Measurements from ENCODE around the gene PSMD11. TPM values are rescaled to one million over a fixed set of nuclear protein-coding genes. Genes with fewer than 3 reads are reported as not detected.

The PSMD11 gene
- total and polyA plus RNA-seq, 2 donors (not counting 3 experiments of a cell fraction or from before 2014, with no cell fraction given) = 59.4 to 153 TPM

DNA sequence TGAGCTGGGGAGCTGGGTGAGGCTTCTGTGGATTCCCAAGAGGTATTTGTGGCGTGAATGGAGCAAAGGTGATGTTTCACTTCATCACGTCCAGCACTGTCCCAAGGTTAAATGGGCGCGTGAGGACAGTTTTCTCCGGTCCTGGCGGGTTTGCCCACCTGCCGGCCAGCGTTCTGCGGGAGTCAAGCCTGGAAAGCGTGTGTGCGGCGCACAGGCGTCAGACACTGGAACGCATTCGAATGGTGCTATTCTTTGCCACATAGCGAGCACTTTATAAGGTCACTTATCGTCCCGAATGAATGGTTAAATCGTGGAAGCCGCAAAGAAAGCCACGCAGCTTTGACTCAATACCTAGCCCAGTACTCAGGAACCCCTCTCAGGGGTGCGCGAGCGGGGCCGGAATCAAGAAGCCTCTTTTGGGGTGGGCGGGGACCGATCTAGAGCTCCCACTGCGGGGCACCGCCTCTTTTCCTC lies 446 bp upstream of the PSMD11 start:
- peaks cover 10 to 11% of the 10 kb centered on the region in 2 experiments for H3K27me3 ChIP-seq (ENCODE audit: control insufficient read depth in 2 of 2, insufficient read depth in 2 of 2, low read length in 2 of 2)
- BruUV-seq (replicated peaks) = no TSS peak
- intact Hi-C loops (cut with micrococcal nuclease) (no loop called here), dilution Hi-C loops (cut with MboI; ENCODE audit: extremely low pct_ligation_motif_present, low sequenced_read_pairs) (no loop called here)
- H2AFZ ChIP-seq (ENCODE audit: low read depth, low read length) = peak overlapping the region; percentile 96
- no peaks in the 10 kb centered on the region for H3K9me3 ChIP-seq (replicated peaks; ENCODE audit: control insufficient read depth, insufficient read depth, low read length)
- TF ChIP-seq MAX (IDR thresholded peaks at IDR 0.05; ENCODE audit: insufficient read depth, insufficient read length) (no peak), POLR2A (IDR thresholded peaks at IDR 0.05; ENCODE audit: low read depth, low read length) (no peak), POLR2AphosphoS5 (IDR thresholded peaks at IDR 0.05; ENCODE audit: insufficient read depth, low read depth, low read length) (no peak), CTCF (IDR thresholded peaks at IDR 0.05; ENCODE audit: extremely low read depth in 1 of 2, insufficient read depth in 1 of 2, low read depth in 1 of 2, low read length in 2 of 2) (no peak), FOS (IDR thresholded peaks at IDR 0.05; ENCODE audit: borderline replicate concordance, insufficient read depth, low read length) (no peak), GATA2 (IDR thresholded peaks at IDR 0.05; ENCODE audit: insufficient read depth, insufficient read length, low read depth, low read length) (no peak), EZH2 (IDR thresholded peaks at IDR 0.05; ENCODE audit: borderline replicate concordance, low read depth, low read length, severe bottlenecking) (no peak), MYC (IDR thresholded peaks at IDR 0.05; ENCODE audit: low read depth, low read length) (no peak), JUN (IDR thresholded peaks at IDR 0.05; ENCODE audit: borderline replicate concordance, insufficient read depth, insufficient read length, low read depth) (no peak)
- H3K4me2 ChIP-seq (ENCODE audit: insufficient read depth, low read length) = peak overlapping the region; percentile 82
- ChIA-PET POLR2A (interaction anchor here (0.6 to 0.9 kb wide), 2 partner anchors 43 to 158 kb away, joined by 3 read pairs; partner anchors contain the start of gene CDK5R1), CTCF (interaction anchor here (0.7 to 4.5 kb wide), 23 partner anchors 9 to 434 kb away, joined by 3 to 28 read pairs (median 5); partner anchors contain the start of gene CDK5R1)
- peaks cover 42% of the 10 kb centered on the region for H3K79me2 ChIP-seq (ENCODE audit: control insufficient read depth, insufficient read depth, low read length)
- no peak for FAIRE-seq
- H3K27ac ChIP-seq (ENCODE audit: insufficient read depth, low read depth, low read length) = no peak overlapping the region
- H3K36me3 ChIP-seq (ENCODE audit: control insufficient read depth in 2 of 2, extremely low read depth in 1 of 2, insufficient read depth in 2 of 2, low read length in 2 of 2) = peaks cover 0 to 8% of the 10 kb centered on the region in 2 experiments
- H4K20me1 ChIP-seq (replicated peaks; ENCODE audit: control insufficient read depth, extremely low read depth, insufficient read depth, low read length) = no peaks in the 10 kb centered on the region
- peak overlapping the region; percentile 20 for H3K9ac ChIP-seq (replicated peaks; ENCODE audit: extremely low read depth, insufficient read depth, low read length)
- DNase-seq (ENCODE audit: low read depth, low spot score) = no peak
- peak overlapping the region; percentile 53 to 66 (median 57) for H3K4me3 ChIP-seq (replicated peaks in 1 of 3; ENCODE audit: insufficient read depth in 1 of 3, low read depth in 1 of 3, low read length in 3 of 3)
- no peaks in the 10 kb centered on the region for H3K9me1 ChIP-seq (replicated peaks; ENCODE audit: control insufficient read depth, extremely low read depth, insufficient read depth, low read length)
- peaks cover 18% of the 10 kb centered on the region for H3K4me1 ChIP-seq (ENCODE audit: control insufficient read depth, extremely low read depth, insufficient read depth, low read length)
